Choroid plexus epithelial cell (primary cell): Measurements from ENCODE around the gene NMRK2.
"Not testable (repeated sequence)": the region's sequence is repeated elsewhere in the genome, so short reads cannot be mapped to it uniquely, and the experiment has no call there.

Source experiments
- DNase-seq: peaks from one replicate; pipeline ENCODE4 v3.0.0-alpha.2; 2010; ENCODE audit warnings: low read depth
- H3K4me3 ChIP-seq: 2 replicates; pipeline ENCODE4 v1.5.1; 2011; ENCODE audit warnings: low read depth, mild to moderate bottlenecking, control low read depth, low read length, moderate library complexity
- CTCF ChIP-seq: conservative IDR thresholded peaks from 2 replicates; pipeline ENCODE4 v1.5.1; 2011; ENCODE audit warnings: low read depth, mild to moderate bottlenecking, control low read depth, inconsistent platforms, low read length, moderate library complexity

Gene NMRK2

GRCh38 chr19:3932931-3933810 is at the start of gene NMRK2:
NMRK2 (plus strand) TSS chr19:3933069; CDS start chr19:3933672, 603 bp downstream.
- no peak within 1 kb of the TSS for H3K4me3 ChIP-seq
- no peak for TF ChIP-seq CTCF
- no peak for DNase-seq

- DNase-seq = no peak
- TF ChIP-seq CTCF = no peak
Measured at GRCh38 chr19:3890591-3890990, 42.3 kb upstream of the NMRK2 start.

GRCh38 chr19:3893509-3894179 is 39.2 kb upstream of the NMRK2 start:
- no peak overlapping the region for H3K4me3 ChIP-seq
- TF ChIP-seq CTCF = no peak

More at GRCh38 chr19:3890591-3890990, 42.3 kb upstream of the NMRK2 start:
- H3K4me3 ChIP-seq = no peak overlapping the region

GRCh38 chr19:3894959-3895358 is 37.9 kb upstream of the NMRK2 start:
- not testable (repeated sequence) for H3K4me3 ChIP-seq, DNase-seq

More at GRCh38 chr19:3893509-3894179, 39.2 kb upstream of the NMRK2 start:
- no peak for DNase-seq

GRCh38 chr19:3895788-3896187 is 37.1 kb upstream of the NMRK2 start:
- no peak for TF ChIP-seq CTCF
- H3K4me3 ChIP-seq = no peak overlapping the region
- DNase-seq = no peak

GRCh38 chr19:3897936-3898335 is 34.9 kb upstream of the NMRK2 start:
- H3K4me3 ChIP-seq = no peak overlapping the region
- no peak for TF ChIP-seq CTCF
- DNase-seq = no peak

- TF ChIP-seq CTCF = no peak
- DNase-seq = no peak
- no peak overlapping the region for H3K4me3 ChIP-seq
Measured at GRCh38 chr19:3898426-3898825, 34.4 kb upstream of the NMRK2 start.
